ENCODE results near the gene ZBTB38. TPM values are rescaled to one million over a fixed set of nuclear protein-coding genes. Genes with fewer than 3 reads are reported as not detected.

Gene ZBTB38
- total and polyA plus RNA-seq, 2 experiments from 2014 or later = 12.9 to 35.9 TPM

DNA sequence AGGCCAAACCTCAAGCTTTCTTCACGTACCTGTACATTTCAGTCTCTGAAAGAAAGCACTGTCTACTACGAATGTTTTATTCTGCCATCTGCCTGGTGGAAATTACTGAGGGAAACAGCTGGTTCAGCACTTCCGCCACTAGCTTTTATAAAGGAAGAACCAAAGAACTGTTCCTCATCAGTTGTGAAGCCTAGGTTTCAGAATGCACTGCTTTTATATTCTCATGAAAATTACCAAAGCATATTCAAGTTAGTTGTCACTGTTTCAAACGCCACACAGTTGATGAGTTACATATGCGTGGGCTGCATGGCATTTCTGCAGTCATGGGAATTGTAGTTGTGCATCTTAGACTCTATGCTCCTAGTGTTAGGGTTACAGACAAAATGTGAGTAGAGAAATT, 21.5 kb upstream of the ZBTB38 start:
- no peak overlapping the region for H3K27ac ChIP-seq
- peaks cover 11% of the 10 kb centered on the region for H3K4me1 ChIP-seq (ENCODE audit: low read depth)
- no peak overlapping the region for H3K4me3 ChIP-seq
- no peaks in the 10 kb centered on the region for H3K27me3 ChIP-seq
- no peaks in the 10 kb centered on the region for H3K9me3 ChIP-seq (ENCODE audit: low read depth)
- DNase-seq (ENCODE audit: low read depth in 1 of 2, low spot score in 1 of 2) = no peak
- H3K36me3 ChIP-seq = no peaks in the 10 kb centered on the region
- TF ChIP-seq, protein P1, sequence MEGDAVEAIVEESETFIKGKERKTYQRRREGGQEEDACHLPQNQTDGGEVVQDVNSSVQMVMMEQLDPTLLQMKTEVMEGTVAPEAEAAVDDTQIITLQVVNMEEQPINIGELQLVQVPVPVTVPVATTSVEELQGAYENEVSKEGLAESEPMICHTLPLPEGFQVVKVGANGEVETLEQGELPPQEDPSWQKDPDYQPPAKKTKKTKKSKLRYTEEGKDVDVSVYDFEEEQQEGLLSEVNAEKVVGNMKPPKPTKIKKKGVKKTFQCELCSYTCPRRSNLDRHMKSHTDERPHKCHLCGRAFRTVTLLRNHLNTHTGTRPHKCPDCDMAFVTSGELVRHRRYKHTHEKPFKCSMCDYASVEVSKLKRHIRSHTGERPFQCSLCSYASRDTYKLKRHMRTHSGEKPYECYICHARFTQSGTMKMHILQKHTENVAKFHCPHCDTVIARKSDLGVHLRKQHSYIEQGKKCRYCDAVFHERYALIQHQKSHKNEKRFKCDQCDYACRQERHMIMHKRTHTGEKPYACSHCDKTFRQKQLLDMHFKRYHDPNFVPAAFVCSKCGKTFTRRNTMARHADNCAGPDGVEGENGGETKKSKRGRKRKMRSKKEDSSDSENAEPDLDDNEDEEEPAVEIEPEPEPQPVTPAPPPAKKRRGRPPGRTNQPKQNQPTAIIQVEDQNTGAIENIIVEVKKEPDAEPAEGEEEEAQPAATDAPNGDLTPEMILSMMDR (IDR thresholded peaks at IDR 0.05; ENCODE audit: low read depth, low read length) = no peak

DNA sequence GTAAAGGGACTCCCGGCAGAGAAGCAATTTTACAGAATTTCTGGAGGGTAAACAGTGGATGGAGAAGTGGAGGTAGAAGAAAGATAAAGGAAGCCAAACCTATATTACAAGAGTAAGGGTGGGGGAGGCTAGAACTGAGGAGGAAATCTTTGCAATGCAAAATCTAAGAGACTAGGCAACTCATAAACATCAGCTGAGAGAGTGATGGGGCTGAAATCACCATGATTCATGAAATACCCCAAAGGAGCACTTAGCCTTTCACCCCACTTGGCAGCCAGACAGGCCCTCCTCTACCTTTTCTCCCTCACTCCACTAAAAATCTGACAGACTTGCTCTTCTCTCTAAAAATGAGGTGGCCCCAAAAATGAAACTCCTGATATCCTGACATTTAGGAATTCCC, 19.5 kb upstream of the ZBTB38 start:
- H3K4me1 ChIP-seq (ENCODE audit: low read depth) = peaks cover 11% of the 10 kb centered on the region
- no peaks in the 10 kb centered on the region for H3K9me3 ChIP-seq (ENCODE audit: low read depth)
- no peak for DNase-seq (ENCODE audit: low read depth in 1 of 2, low spot score in 1 of 2)
- H3K4me3 ChIP-seq = no peak overlapping the region
- no peak overlapping the region for H3K27ac ChIP-seq
- TF ChIP-seq, protein P1 (IDR thresholded peaks at IDR 0.05; ENCODE audit: low read depth, low read length) = no peak
- H3K27me3 ChIP-seq = no peaks in the 10 kb centered on the region
- H3K36me3 ChIP-seq = no peaks in the 10 kb centered on the region

DNA sequence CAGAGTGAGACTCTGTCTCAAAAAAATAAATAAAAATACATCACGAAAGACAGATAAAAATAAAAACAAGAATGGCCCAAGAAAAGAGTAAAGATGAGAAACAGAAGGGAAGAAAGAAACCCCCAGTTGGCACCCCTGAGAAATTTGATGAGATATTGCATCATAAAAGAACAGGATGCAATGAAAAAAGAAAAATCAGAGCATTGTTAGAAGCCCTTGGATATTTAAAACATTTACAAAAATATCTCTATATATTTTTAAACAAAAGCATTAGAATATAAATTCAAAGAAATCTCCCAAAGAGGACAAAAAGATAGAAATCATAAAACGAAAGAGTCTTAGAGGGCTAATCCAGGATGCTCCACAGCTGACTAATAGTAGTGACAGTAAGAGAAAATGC, 18.6 kb upstream of the ZBTB38 start:
- no peak for DNase-seq (ENCODE audit: low read depth in 1 of 2, low spot score in 1 of 2)
- TF ChIP-seq, protein P1 (IDR thresholded peaks at IDR 0.05; ENCODE audit: low read depth, low read length) = no peak
- Histone ChIP-seq H3K4me1 (ENCODE audit: low read depth) (peaks cover 11% of the 10 kb centered on the region), H3K27me3 (no peaks in the 10 kb centered on the region), H3K9me3 (ENCODE audit: low read depth) (no peaks in the 10 kb centered on the region), H3K36me3 (no peaks in the 10 kb centered on the region), H3K4me3 (no peak overlapping the region), H3K27ac (no peak overlapping the region)

DNA sequence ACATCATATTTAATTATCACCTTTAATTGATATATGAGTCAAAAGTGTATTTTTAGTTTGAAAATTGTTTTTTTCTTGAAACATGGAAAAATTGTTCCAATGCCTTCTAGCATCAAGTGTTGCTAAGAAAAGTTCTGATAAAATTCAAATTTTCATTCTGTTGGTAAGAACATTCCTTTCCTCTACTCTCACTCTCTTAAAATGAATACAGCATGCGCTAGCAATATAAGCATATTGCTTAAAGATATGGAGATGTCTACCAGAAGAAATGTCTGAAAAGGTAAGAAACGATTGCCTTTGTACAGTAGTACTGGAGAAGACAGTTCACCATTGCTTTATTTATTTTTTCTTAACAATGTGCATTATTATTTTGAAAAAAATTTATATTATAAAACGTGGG, 17.6 kb upstream of the ZBTB38 start:
- no peak overlapping the region for H3K27ac ChIP-seq
- DNase-seq (ENCODE audit: low read depth in 1 of 2, low spot score in 1 of 2) = no peak
- H3K27me3 ChIP-seq = no peaks in the 10 kb centered on the region
- TF ChIP-seq, protein P1 (IDR thresholded peaks at IDR 0.05; ENCODE audit: low read depth, low read length) = no peak
- H3K4me3 ChIP-seq = no peak overlapping the region
- no peaks in the 10 kb centered on the region for H3K36me3 ChIP-seq
- peaks cover 11% of the 10 kb centered on the region for H3K4me1 ChIP-seq (ENCODE audit: low read depth)
- no peaks in the 10 kb centered on the region for H3K9me3 ChIP-seq (ENCODE audit: low read depth)

DNA sequence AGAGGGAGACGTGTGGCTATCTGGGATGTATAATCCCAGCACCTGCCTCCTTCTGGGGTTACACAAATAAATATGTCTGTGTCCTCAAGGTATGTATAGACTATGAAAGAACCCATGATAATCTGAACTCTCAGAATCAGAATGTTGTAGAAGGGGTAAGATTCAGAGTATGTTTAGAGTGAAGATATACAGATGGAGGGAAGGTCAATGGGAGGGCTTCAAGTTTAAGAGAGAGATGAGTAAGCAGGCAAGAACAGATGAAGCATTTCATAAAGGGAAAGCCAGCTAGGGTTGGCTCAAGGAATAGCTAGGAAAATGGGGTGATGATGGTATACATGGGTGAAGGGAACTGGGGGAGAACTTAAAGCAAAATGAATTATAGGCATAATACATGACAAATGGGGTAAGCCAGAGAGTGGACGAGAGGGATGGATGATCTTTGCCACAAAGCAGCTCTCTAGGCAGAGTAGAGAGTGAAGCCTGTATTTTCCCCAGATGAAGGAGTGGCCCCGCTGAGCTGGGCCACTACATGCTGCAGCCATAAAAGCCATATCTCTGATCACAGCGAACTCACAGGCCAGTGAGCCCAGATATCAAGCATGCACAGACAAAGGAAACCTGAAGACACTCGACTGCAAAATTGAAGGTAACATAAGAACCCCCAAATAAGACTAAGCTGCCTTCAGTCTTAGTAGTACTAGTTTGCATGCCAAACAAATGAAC, 15.9 kb upstream of the ZBTB38 start:
- Histone ChIP-seq H3K27ac (no peak overlapping the region), H3K9me3 (ENCODE audit: low read depth) (no peaks in the 10 kb centered on the region)

More for the DNA sequence above, 15.9 kb upstream of the ZBTB38 start:
- H3K27me3 ChIP-seq = no peaks in the 10 kb centered on the region
- no peaks in the 10 kb centered on the region for H3K36me3 ChIP-seq
- H3K4me1 ChIP-seq (ENCODE audit: low read depth) = peaks cover 4% of the 10 kb centered on the region
- no peak for DNase-seq (ENCODE audit: low read depth in 1 of 2, low spot score in 1 of 2)
- TF ChIP-seq, protein P1 (IDR thresholded peaks at IDR 0.05; ENCODE audit: low read depth, low read length) = no peak
- no peak overlapping the region for H3K4me3 ChIP-seq

All from cardiac muscle cell (in vitro differentiated cells and primary cell).